ENCODE data around the gene RELL2. TPM values are rescaled to one million over a fixed set of nuclear protein-coding genes. Genes with fewer than 3 reads are reported as not detected.

Gene RELL2
- total RNA-seq, 1 donor from 2014 or later = 5.6 TPM

DNA sequence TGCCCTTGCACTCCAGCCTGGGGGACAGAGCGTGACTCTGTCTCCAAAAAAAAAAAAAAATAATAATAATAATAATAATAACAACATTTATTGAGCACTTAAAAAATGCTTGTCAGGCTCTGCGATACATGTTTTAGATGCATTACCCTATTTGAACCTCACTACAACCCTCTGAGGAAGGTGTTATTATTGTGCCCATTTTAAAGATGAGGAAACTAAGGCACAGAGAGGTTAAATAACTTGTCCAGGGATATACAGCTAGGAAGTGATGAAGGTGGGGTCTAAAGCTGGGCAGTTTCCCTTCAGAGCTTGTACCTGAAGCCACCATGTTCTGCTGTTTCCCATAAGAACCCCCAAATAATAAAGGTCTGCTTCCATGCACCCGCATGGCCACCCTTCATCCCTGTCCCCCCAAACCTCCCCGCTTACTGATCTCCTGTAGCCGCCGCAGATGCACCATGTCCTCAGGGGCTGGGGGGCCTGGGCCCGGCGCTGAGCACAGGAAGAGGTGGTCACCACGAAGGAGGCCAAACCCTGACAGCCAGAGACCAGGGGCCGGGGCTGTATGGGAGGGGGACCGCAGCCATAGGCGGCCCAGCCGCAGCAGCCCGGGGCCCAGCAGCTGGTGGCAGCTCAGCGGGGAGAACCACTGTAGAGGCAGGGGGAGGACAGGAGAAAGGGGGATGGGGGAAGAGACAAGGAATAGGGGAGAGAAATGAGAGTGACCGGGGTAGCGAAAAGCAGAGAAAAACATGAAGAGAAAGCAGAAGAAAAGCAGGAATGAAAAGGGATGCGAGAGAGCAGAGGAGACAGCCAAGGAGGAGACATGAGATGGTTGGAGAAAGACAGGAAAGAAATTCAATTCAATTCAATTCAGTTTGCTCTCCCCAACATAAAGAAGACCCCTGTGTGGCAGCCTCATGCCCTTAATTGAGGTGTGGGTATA is 29.5 kb downstream of the RELL2 start:
- Histone ChIP-seq H3K27ac (no peak overlapping the region), H3K9me3 (no peaks in the 10 kb centered on the region), H3K36me3 (no peaks in the 10 kb centered on the region), H3K4me1 (no peaks in the 10 kb centered on the region), H3K4me3 (no peak overlapping the region), H3K27me3 (no peaks in the 10 kb centered on the region)
- DNase-seq (ENCODE audit: extremely low spot score in 2 of 2) = no peak
- TF ChIP-seq POLR2A (IDR thresholded peaks at IDR 0.05) (no peak), POLR2AphosphoS5 (IDR thresholded peaks at IDR 0.05; ENCODE audit: insufficient read depth in 1 of 2, low read depth in 1 of 2) (no peak)
- TF ChIP-seq, protein P1, sequence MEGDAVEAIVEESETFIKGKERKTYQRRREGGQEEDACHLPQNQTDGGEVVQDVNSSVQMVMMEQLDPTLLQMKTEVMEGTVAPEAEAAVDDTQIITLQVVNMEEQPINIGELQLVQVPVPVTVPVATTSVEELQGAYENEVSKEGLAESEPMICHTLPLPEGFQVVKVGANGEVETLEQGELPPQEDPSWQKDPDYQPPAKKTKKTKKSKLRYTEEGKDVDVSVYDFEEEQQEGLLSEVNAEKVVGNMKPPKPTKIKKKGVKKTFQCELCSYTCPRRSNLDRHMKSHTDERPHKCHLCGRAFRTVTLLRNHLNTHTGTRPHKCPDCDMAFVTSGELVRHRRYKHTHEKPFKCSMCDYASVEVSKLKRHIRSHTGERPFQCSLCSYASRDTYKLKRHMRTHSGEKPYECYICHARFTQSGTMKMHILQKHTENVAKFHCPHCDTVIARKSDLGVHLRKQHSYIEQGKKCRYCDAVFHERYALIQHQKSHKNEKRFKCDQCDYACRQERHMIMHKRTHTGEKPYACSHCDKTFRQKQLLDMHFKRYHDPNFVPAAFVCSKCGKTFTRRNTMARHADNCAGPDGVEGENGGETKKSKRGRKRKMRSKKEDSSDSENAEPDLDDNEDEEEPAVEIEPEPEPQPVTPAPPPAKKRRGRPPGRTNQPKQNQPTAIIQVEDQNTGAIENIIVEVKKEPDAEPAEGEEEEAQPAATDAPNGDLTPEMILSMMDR (IDR thresholded peaks at IDR 0.05) = no peak
- intact Hi-C loops (cut with DNase I) = no loop called here

DNA sequence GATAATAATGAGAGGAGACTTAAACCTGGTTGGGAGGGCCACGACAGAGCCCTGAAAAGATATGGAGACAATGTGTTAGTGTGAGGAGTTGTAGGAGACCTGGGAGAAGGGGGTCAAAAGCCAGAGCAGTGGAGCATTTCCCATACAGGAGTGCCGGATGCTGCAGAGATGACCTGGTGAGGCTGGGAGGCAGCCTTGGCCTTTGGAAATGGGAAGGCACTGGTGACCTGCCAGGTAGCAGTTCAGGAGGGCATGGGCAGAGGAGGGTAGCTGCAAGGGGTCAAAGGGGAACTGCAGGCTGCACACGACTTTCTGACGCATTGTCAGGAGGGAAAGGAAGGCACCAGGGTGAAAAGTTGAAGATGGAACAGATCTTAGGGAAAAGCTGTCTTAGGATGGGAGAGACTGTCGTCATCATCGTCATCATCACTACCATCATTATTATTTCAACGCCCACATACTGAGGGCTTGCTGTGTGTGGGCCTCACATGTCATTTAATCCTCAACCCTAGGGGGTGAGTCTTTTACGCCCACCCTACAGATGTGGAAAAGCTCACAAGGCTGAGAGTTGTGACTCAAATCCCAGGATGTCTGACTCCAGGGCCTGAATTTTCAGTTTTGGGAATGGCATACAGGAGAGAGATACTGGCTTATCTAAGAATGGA is 31.9 kb downstream of the RELL2 start:
- Histone ChIP-seq H3K27ac (no peak overlapping the region), H3K27me3 (no peaks in the 10 kb centered on the region), H3K9me3 (no peaks in the 10 kb centered on the region), H3K36me3 (no peaks in the 10 kb centered on the region), H3K4me3 (no peak overlapping the region), H3K4me1 (no peaks in the 10 kb centered on the region)
- intact Hi-C loops (cut with DNase I) = no loop called here
- DNase-seq (ENCODE audit: extremely low spot score in 2 of 2) = no peak
- TF ChIP-seq POLR2A (IDR thresholded peaks at IDR 0.05) (no peak), POLR2AphosphoS5 (IDR thresholded peaks at IDR 0.05; ENCODE audit: insufficient read depth in 1 of 2, low read depth in 1 of 2) (no peak)
- TF ChIP-seq, protein P1 (IDR thresholded peaks at IDR 0.05) = no peak

DNA sequence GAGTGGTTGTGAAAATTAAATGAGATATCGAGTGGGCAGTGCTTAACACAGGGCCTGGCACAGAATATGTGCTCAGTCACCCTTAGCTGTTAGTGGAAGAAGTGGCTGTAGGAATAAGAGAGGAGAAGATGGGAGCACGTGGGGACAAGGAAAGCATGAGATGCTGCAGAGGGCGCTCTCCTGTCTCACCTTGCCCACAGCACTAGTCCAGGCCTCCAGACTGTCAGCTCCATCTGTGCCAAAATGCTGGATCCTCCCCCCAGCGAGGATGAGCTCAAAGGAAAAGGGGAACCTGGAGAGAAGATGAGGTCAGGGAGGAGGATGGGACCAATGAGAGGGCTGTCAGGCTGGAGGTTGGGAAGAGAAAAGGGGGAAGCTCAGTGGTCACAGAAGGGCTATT is 32.7 kb downstream of the RELL2 start:
- Histone ChIP-seq H3K27ac (no peak overlapping the region), H3K4me1 (no peaks in the 10 kb centered on the region), H3K4me3 (no peak overlapping the region), H3K36me3 (no peaks in the 10 kb centered on the region), H3K27me3 (no peaks in the 10 kb centered on the region), H3K9me3 (no peaks in the 10 kb centered on the region)
- TF ChIP-seq POLR2A (IDR thresholded peaks at IDR 0.05) (no peak), POLR2AphosphoS5 (IDR thresholded peaks at IDR 0.05; ENCODE audit: insufficient read depth in 1 of 2, low read depth in 1 of 2) (no peak)
- TF ChIP-seq, protein P1 (IDR thresholded peaks at IDR 0.05) = no peak
- intact Hi-C loops (cut with DNase I) = no loop called here
- no peak for DNase-seq (ENCODE audit: extremely low spot score in 2 of 2)

DNA sequence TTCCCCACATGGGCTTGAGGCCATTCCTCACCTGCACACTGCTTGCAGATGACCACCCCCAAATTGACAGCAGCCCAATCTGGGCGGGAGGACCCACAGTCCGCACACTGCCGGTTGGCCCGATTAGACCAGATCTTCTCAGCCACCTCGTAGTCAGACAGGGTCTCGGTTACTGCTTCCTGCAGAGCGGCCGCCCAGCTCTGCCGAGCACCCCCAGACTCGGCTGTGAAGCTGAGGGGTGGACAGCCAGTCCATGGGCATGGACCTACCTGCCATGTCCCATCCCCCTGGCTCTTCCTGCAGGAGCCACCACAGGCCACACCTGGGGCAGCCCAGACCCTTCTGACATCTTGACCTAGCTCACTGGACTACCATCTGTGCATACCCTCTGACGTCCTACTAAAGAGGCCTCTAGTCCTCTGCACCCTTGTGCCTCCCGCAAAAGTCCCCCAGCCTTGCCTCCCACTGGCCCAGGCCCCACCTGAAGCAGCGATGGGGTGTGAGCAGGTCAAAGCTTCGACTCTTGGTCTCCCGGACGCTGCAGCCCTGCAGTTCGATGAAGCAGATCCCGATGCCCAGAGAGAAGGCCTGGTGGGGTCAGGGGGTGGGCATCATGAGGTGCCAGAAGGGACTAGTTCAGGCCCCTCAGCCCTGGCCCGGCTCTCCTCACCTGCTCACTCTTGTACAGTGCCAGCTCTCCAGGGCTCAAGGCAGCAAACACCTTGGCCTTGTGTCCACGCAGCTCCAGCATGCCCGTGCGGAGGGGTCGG is 35.5 kb downstream of the RELL2 start:
- Histone ChIP-seq H3K27ac (no peak overlapping the region), H3K4me3 (no peak overlapping the region), H3K36me3 (no peaks in the 10 kb centered on the region), H3K4me1 (no peaks in the 10 kb centered on the region), H3K9me3 (no peaks in the 10 kb centered on the region), H3K27me3 (no peaks in the 10 kb centered on the region)
- intact Hi-C loops (cut with DNase I) = no loop called here
- TF ChIP-seq POLR2AphosphoS5 (IDR thresholded peaks at IDR 0.05; ENCODE audit: insufficient read depth in 1 of 2, low read depth in 1 of 2) (no peak), POLR2A (IDR thresholded peaks at IDR 0.05) (no peak)
- TF ChIP-seq, protein P1 (IDR thresholded peaks at IDR 0.05) = no peak
- DNase-seq (ENCODE audit: extremely low spot score in 2 of 2) = no peak

Data from vagina (tissue), 2 donors.